Measurements from ENCODE around the gene WDR83. TPM values are rescaled to one million over a fixed set of nuclear protein-coding genes. Genes with fewer than 3 reads are reported as not detected.
A peak's percentile ranks its signal among the peaks of the same experiment; 100 is the strongest.

The WDR83 gene
- total RNA-seq, 4 donors from 2014 or later: 1.5 to 24.7 (median 8.5) TPM

DNA sequence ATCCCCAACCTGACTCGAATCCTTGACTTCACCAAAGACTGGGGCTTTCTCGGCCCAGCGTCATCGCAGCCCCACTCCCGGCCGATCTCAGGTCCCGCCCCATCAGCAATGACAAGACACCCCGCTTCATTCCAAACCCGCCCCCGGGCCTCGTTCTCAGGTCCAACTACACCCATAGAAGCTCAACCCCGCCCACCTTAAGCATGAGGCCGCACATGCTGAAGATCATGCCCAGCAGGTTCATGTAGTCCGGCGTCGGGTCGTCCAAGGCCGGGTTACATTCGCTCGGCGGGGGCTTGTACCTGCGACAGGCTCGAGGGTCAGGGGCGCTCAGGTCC, 2.3 kb downstream of the WDR83 start:
- DNase-seq: peak; percentile 47 to 54
- intact Hi-C loops (cut with DNase I; ENCODE audit: low total_unique reads): no loop called here
- Histone ChIP-seq H3K4me1 (peaks cover 11 to 14% of the 10 kb centered on the region in 2 donors), H3K27ac (peak overlapping the region; percentile 95 to 99), H3K9me3 (no peaks in the 10 kb centered on the region), H3K27me3 (no peaks in the 10 kb centered on the region), H3K4me3 (peak overlapping the region; percentile 64 to 98), H3K36me3 (no peaks in the 10 kb centered on the region)
- no peak for TF ChIP-seq POLR2A (IDR thresholded peaks at IDR 0.05)
- TF ChIP-seq, protein P1, sequence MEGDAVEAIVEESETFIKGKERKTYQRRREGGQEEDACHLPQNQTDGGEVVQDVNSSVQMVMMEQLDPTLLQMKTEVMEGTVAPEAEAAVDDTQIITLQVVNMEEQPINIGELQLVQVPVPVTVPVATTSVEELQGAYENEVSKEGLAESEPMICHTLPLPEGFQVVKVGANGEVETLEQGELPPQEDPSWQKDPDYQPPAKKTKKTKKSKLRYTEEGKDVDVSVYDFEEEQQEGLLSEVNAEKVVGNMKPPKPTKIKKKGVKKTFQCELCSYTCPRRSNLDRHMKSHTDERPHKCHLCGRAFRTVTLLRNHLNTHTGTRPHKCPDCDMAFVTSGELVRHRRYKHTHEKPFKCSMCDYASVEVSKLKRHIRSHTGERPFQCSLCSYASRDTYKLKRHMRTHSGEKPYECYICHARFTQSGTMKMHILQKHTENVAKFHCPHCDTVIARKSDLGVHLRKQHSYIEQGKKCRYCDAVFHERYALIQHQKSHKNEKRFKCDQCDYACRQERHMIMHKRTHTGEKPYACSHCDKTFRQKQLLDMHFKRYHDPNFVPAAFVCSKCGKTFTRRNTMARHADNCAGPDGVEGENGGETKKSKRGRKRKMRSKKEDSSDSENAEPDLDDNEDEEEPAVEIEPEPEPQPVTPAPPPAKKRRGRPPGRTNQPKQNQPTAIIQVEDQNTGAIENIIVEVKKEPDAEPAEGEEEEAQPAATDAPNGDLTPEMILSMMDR (IDR thresholded peaks at IDR 0.05): no peak

DNA sequence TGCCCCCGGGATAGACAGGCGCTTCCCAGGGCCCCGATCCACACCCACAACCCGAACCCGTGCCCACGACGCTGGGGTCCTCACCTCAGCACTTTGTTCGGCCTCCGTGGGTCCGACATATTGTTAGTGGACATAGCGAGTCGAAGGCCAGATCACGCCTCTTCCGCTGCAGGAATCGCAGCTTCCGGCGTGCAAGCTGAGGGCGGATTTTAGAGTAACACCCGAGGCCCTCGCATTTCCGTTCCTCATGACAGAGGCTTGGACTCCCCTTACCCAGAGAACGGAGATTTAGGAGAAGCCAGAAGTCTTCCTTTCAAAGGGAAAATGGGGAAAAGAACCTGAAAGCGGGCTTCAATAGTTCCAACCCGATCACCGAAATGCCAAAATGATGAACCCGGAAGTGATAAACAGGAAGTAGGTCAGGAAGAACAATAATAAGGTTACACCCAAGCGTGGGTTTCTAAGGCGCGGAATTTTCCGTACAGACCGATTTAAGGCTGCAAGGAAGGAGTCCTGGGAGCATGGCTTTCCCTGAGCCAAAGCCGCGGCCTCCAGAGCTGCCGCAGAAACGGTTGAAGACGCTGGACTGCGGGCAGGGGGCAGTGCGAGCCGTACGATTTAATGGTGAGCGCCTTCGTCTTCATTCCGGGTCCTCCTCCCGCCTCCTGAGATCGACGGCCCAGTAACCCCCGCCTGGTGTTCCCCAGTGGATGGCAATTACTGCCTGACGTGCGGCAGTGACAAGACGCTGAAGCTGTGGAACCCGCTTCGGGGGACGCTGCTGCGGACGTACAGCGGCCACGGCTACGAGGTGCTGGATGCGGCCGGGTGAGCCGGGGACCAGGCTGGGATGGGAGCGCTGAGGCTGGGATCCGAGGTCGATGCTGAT, 2.9 kb downstream of the WDR83 start:
- Histone ChIP-seq H3K27me3 (no peaks in the 10 kb centered on the region), H3K27ac (peak overlapping the region; percentile 95 to 99), H3K9me3 (no peaks in the 10 kb centered on the region), H3K4me3 (peak overlapping the region; percentile 64 to 98), H3K4me1 (peaks cover 11 to 14% of the 10 kb centered on the region in 2 donors), H3K36me3 (no peaks in the 10 kb centered on the region)
- peak; percentile 72 to 78 for DNase-seq
- TF ChIP-seq POLR2A (IDR thresholded peaks at IDR 0.05): peak in 1 of 2 donors; percentile 27
- TF ChIP-seq, protein P1 (IDR thresholded peaks at IDR 0.05): peak in 1 of 4 experiments; percentile 6
- intact Hi-C loops (cut with DNase I; ENCODE audit: low total_unique reads): no loop called here

DNA sequence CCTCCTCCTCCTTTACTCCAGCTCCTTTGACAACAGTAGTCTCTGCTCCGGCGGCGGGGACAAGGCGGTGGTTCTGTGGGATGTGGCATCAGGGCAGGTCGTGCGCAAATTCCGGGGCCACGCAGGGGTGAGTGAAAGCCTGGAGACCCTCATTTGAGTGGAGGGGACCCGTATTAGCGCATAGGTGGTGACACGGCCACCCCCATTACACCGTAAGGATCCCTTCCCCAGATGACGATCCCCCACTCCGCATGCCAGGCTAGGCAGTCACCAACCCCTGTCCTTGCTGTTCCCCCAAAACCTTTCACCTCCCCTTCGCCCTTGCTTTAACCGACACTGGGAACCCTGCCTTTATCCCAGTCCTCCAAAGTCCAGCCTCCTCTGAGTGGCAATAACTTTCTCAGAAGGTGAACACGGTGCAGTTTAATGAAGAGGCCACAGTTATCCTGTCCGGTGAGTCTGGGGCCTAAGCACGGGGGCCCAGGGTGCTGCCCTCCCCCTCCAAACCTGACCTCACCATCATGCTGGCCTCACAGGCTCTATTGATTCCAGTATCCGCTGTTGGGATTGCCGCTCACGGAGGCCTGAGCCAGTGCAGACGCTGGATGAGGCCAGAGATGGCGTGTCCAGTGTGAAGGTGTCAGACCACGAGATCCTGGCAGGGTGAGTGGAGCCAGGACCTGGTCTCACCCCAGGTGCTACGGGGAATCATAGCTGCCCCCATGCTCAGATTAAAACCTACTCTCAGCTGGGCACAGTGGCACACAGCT, 3.7 kb downstream of the WDR83 start:
- no peaks in the 10 kb centered on the region for H3K27me3 ChIP-seq
- TF ChIP-seq, protein P1 (IDR thresholded peaks at IDR 0.05): no peak
- no peak for TF ChIP-seq POLR2A (IDR thresholded peaks at IDR 0.05)
- peak overlapping the region; percentile 64 to 98 for H3K4me3 ChIP-seq
- H3K4me1 ChIP-seq: peaks cover 11 to 14% of the 10 kb centered on the region in 2 donors
- DNase-seq: no peak
- intact Hi-C loops (cut with DNase I; ENCODE audit: low total_unique reads): no loop called here
- H3K9me3 ChIP-seq: no peaks in the 10 kb centered on the region
- H3K36me3 ChIP-seq: no peaks in the 10 kb centered on the region
- H3K27ac ChIP-seq: peak overlapping the region; percentile 95 to 99

DNA sequence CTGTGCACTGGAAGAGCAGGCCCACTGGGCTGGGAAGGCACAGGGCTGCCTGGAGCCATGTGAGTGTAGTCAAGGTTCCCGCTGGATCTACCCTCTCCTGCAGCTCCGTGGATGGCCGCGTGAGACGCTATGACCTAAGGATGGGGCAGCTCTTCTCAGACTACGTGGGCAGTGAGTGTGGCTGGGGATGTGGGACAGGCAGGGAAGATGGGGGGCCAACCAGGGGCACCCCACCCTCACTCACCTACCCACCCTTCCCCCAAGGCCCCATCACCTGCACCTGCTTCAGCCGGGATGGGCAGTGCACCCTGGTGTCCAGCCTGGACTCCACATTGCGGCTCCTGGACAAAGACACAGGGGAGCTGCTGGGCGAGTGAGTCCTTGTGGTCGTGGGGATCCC, 6.1 kb downstream of the WDR83 start:
- Histone ChIP-seq H3K27me3 (no peaks in the 10 kb centered on the region), H3K27ac (no peak overlapping the region), H3K4me3 (no peak overlapping the region), H3K9me3 (no peaks in the 10 kb centered on the region), H3K36me3 (no peaks in the 10 kb centered on the region), H3K4me1 (peaks cover 7% of the 10 kb centered on the region in 2 donors)
- intact Hi-C loops (cut with DNase I; ENCODE audit: low total_unique reads): no loop called here
- TF ChIP-seq, protein P1 (IDR thresholded peaks at IDR 0.05): no peak
- TF ChIP-seq POLR2A (IDR thresholded peaks at IDR 0.05): no peak
- DNase-seq: no peak

DNA sequence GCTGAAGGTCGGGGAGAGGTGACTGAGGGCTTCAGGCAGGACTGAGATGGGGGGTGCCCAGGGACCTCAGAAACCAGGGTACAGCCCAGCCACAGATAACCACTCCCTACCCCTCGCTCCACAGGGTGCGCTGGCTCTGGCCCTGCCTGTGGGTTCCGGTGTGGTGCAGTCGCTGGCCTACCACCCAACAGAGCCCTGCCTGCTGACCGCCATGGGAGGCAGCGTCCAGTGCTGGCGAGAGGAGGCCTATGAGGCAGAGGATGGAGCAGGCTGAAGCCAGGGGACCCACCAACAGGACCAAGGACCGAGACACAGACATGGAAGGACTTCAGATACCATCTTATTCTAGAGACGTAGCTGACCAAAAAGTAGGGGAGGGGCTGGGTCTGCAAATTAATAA, 8.8 kb downstream of the WDR83 start:
- no peak overlapping the region for H3K27ac ChIP-seq
- TF ChIP-seq, protein P1 (IDR thresholded peaks at IDR 0.05): no peak
- TF ChIP-seq POLR2A (IDR thresholded peaks at IDR 0.05): no peak
- H3K27me3 ChIP-seq: no peaks in the 10 kb centered on the region
- H3K36me3 ChIP-seq: no peaks in the 10 kb centered on the region
- H3K4me3 ChIP-seq: no peak overlapping the region
- intact Hi-C loops (cut with DNase I; ENCODE audit: low total_unique reads): no loop called here
- H3K9me3 ChIP-seq: no peaks in the 10 kb centered on the region
- DNase-seq: no peak
- H3K4me1 ChIP-seq: peaks cover 3 to 4% of the 10 kb centered on the region in 2 donors

Measured in uterus (tissue), 4 donors.